SK-N-SH (cell line): ENCODE data around the gene RETREG2.

Source experiments
- GATA2 ChIP-seq: sonication (generic); formaldehyde crosslinking; IDR thresholded peaks from 2 replicates; pipeline ENCODE4 v1.5.0; 2020; ENCODE audit warnings: mild to moderate bottlenecking, missing genetic modification reagents
- TAF1 ChIP-seq: IDR thresholded peaks from 2 replicates; pipeline ENCODE4 v1.6.1; 2012; ENCODE audit warnings: low read depth, mild to moderate bottlenecking, low read length, moderate library complexity, borderline replicate concordance
- YY1 ChIP-seq: IDR thresholded peaks from 2 replicates; pipeline ENCODE4 v1.4.0; 2012; ENCODE audit warnings: low read depth, mild to moderate bottlenecking
- TF ChIP-seq, protein P1 (sequence below): fragments of 200-600 bp; sonication (generic); IDR thresholded peaks from 2 replicates; pipeline ENCODE4 v1.6.1; 2017; ENCODE audit warnings: antibody characterized with exemption, mild to moderate bottlenecking, moderate library complexity
- TF ChIP-seq, protein P2 (sequence below): IDR thresholded peaks from 2 replicates; pipeline ENCODE4 v1.6.1; 2012; ENCODE audit warnings: mild to moderate bottlenecking, low read depth, low read length, moderate library complexity

DNA sequence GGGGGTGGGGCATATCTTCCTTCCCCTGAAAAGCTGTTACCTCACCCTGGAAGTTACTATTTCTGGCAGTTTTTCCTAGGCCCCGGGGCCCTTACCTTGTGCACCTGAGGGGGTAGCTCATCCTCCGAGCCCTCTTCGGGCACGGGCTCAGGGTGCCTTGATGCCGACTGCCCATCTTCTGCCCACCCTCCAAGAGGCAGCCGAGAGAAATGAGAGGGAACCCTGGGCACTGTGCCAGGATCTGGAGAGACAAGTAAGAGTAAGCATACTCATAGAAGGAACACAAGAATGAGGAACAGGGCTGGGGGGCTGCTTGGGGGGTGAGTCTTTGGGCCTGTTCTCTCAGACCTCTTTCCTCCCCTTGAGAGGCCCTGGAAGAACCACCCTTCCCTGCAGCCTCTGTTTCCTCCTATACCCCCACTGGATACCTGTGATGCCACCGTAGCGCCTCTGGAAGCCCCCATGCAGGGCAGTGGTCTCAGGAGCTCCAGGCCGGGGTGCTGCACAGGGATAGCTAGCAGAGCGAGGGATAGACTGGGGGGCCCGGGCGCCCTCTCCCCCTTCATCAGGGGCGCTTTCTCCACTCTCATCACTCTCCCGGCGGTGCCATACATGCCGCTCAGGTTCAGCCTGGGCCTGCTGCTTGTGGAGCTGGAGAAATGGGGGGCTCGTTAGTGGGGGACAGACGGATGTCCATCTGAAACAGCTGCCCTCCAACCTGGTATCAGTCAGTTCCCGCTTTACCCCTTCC, 42.8 kb downstream of the RETREG2 start:
- TF ChIP-seq YY1 (no peak), TAF1 (no peak), GATA2 (CRISPR knock-in tag) (no peak)
- TF ChIP-seq, protein P1, sequence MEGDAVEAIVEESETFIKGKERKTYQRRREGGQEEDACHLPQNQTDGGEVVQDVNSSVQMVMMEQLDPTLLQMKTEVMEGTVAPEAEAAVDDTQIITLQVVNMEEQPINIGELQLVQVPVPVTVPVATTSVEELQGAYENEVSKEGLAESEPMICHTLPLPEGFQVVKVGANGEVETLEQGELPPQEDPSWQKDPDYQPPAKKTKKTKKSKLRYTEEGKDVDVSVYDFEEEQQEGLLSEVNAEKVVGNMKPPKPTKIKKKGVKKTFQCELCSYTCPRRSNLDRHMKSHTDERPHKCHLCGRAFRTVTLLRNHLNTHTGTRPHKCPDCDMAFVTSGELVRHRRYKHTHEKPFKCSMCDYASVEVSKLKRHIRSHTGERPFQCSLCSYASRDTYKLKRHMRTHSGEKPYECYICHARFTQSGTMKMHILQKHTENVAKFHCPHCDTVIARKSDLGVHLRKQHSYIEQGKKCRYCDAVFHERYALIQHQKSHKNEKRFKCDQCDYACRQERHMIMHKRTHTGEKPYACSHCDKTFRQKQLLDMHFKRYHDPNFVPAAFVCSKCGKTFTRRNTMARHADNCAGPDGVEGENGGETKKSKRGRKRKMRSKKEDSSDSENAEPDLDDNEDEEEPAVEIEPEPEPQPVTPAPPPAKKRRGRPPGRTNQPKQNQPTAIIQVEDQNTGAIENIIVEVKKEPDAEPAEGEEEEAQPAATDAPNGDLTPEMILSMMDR: no peak
- TF ChIP-seq, protein P2, sequence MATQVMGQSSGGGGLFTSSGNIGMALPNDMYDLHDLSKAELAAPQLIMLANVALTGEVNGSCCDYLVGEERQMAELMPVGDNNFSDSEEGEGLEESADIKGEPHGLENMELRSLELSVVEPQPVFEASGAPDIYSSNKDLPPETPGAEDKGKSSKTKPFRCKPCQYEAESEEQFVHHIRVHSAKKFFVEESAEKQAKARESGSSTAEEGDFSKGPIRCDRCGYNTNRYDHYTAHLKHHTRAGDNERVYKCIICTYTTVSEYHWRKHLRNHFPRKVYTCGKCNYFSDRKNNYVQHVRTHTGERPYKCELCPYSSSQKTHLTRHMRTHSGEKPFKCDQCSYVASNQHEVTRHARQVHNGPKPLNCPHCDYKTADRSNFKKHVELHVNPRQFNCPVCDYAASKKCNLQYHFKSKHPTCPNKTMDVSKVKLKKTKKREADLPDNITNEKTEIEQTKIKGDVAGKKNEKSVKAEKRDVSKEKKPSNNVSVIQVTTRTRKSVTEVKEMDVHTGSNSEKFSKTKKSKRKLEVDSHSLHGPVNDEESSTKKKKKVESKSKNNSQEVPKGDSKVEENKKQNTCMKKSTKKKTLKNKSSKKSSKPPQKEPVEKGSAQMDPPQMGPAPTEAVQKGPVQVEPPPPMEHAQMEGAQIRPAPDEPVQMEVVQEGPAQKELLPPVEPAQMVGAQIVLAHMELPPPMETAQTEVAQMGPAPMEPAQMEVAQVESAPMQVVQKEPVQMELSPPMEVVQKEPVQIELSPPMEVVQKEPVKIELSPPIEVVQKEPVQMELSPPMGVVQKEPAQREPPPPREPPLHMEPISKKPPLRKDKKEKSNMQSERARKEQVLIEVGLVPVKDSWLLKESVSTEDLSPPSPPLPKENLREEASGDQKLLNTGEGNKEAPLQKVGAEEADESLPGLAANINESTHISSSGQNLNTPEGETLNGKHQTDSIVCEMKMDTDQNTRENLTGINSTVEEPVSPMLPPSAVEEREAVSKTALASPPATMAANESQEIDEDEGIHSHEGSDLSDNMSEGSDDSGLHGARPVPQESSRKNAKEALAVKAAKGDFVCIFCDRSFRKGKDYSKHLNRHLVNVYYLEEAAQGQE: no peak
